SK-N-SH (cell line): ENCODE results near the gene TOP3A.

Experiments
- CHD2 ChIP-seq: fragments of 150-350 bp; IDR thresholded peaks from 2 replicates; pipeline ENCODE4 v1.6.1; 2018; ENCODE audit warnings: low read length; ENCODE audit not compliant: partially characterized antibody
- EZH2phosphoT487 ChIP-seq: fragments of 200-600 bp; sonication (generic); IDR thresholded peaks from 2 replicates; pipeline ENCODE4 v1.6.1; 2017; ENCODE audit warnings: low read depth, mixed run types, mild to moderate bottlenecking, antibody characterized with exemption, moderate library complexity, borderline replicate concordance
- GABPA ChIP-seq: IDR thresholded peaks from 2 replicates; pipeline ENCODE4 v1.4.0; 2012; ENCODE audit warnings: low read depth, mild to moderate bottlenecking
- MEF2A ChIP-seq: IDR thresholded peaks from 2 replicates; pipeline ENCODE4 v1.4.0; 2012; ENCODE audit warnings: low read depth, borderline replicate concordance
- TF ChIP-seq, protein P1 (sequence below): fragments of 200-600 bp; sonication (generic); IDR thresholded peaks from 2 replicates; pipeline ENCODE4 v1.6.1; 2017; ENCODE audit warnings: antibody characterized with exemption, mild to moderate bottlenecking, moderate library complexity
- TF ChIP-seq, protein P2 (sequence below): IDR thresholded peaks from 2 replicates; pipeline ENCODE4 v1.4.0; 2012; ENCODE audit warnings: low read depth

DNA sequence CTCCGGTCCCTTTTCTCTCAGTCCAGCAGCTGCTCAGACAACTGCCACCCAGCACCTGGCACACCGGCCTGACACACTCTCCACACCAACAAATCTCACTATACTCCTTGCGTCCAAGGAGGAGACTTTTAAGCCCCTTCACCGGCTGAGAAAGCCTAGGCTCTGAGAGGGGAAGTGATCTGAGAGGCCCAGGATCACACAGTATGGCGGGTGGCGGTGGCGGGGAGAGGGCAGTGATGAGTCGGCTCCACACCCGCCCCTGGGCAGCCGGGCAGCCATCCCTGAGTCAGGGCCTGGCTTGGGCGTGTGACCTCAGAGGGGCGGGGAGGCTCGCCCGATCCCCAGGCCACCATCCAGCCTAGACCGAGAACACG lies 56.8 kb downstream of the TOP3A start:
- TF ChIP-seq, protein P1, sequence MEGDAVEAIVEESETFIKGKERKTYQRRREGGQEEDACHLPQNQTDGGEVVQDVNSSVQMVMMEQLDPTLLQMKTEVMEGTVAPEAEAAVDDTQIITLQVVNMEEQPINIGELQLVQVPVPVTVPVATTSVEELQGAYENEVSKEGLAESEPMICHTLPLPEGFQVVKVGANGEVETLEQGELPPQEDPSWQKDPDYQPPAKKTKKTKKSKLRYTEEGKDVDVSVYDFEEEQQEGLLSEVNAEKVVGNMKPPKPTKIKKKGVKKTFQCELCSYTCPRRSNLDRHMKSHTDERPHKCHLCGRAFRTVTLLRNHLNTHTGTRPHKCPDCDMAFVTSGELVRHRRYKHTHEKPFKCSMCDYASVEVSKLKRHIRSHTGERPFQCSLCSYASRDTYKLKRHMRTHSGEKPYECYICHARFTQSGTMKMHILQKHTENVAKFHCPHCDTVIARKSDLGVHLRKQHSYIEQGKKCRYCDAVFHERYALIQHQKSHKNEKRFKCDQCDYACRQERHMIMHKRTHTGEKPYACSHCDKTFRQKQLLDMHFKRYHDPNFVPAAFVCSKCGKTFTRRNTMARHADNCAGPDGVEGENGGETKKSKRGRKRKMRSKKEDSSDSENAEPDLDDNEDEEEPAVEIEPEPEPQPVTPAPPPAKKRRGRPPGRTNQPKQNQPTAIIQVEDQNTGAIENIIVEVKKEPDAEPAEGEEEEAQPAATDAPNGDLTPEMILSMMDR: no peak
- TF ChIP-seq, protein P2, sequence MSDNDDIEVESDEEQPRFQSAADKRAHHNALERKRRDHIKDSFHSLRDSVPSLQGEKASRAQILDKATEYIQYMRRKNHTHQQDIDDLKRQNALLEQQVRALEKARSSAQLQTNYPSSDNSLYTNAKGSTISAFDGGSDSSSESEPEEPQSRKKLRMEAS: no peak
- TF ChIP-seq CHD2 (no peak), EZH2phosphoT487 (no peak), GABPA (no peak), MEF2A (no peak)
